Colonic mucosa (tissue), 4 donors: ENCODE measurements around the gene PLXDC1. TPM values are rescaled to one million over a fixed set of nuclear protein-coding genes. Genes with fewer than 3 reads are reported as not detected.

ENCODE experiments used
- DNase-seq: peaks from one replicate; pipeline ENCODE4 v3.0.0-alpha.2; 2020
- H3K27ac ChIP-seq: fragments of 200-600 bp; one replicate; pipeline ENCODE4 v1.8.0; 2021
- H3K27me3 ChIP-seq: fragments of 200-600 bp; one replicate; pipeline ENCODE4 v1.8.0; 2021
- H3K36me3 ChIP-seq: fragments of 200-600 bp; one replicate; pipeline ENCODE4 v1.8.0; 2021
- H3K4me1 ChIP-seq: fragments of 200-600 bp; one replicate; pipeline ENCODE4 v1.8.0; 2021; ENCODE audit warnings: mild to moderate bottlenecking
- H3K4me3 ChIP-seq: fragments of 200-600 bp; one replicate; pipeline ENCODE4 v1.8.0; 2021
- H3K9ac ChIP-seq, 2 donors: one replicate each; pipeline ENCODE4 v1.7.0; 2013; ENCODE audit warnings: control low read depth in 2 of 2, low read depth in 2 of 2, low read length in 2 of 2
- H3K9me3 ChIP-seq: fragments of 200-600 bp; one replicate; pipeline ENCODE4 v1.8.0; 2021
- CTCF ChIP-seq: fragments of 200-600 bp; IDR thresholded peaks from one replicate; pipeline ENCODE4 v1.8.0; 2022; ENCODE audit warnings: antibody characterized with exemption, mild to moderate bottlenecking
- intact Hi-C: fragments of 100-400 bp; cut with DNase I; formaldehyde crosslinking; loops from one replicate; pipeline ENCODE4 v1.14.1; 2022
- total RNA-seq, 2 donors: library from RNA; stranded (reverse); fragmentation: NEBNext Ultra II Directional in 1 of 2; extraction: Animal tissue kit (Norgen Biotek cat#: 25700) in 1 of 2; gene quantifications; one replicate each; pipeline ENCODE4 v1.2.1, GENCODE V29; 2021
- donor health status: healthy.
- donor health status: DM: no; HTN: no; CAD: no.
- donor health status: DM: no; HTN: no; CAD: no.

The PLXDC1 gene
- total RNA-seq, 2 donors from 2014 or later: 0.54 to 4.4 TPM

- H3K27me3 ChIP-seq: no peaks in the 10 kb centered on the region
- no peaks in the 10 kb centered on the region for H3K36me3 ChIP-seq
- H3K4me1 ChIP-seq: no peaks in the 10 kb centered on the region
- H3K27ac ChIP-seq: no peak overlapping the region
- H3K4me3 ChIP-seq: no peak overlapping the region
- no peak overlapping the region for H3K9ac ChIP-seq
- no peak for DNase-seq
- no peak for TF ChIP-seq CTCF
- intact Hi-C loops: no loop called here
- H3K9me3 ChIP-seq: no peaks in the 10 kb centered on the region
Measured at GRCh38 chr17:39014795-39015545, 136.5 kb downstream of the PLXDC1 start.

GRCh38 chr17:39014044-39014794, 137.2 kb downstream of the PLXDC1 start:
- no peak overlapping the region for H3K27ac ChIP-seq

More at GRCh38 chr17:39014044-39014794, 137.2 kb downstream of the PLXDC1 start:
- H3K9me3 ChIP-seq: no peaks in the 10 kb centered on the region
- no peak overlapping the region for H3K9ac ChIP-seq
- no peak overlapping the region for H3K4me3 ChIP-seq
- H3K36me3 ChIP-seq: no peaks in the 10 kb centered on the region
- H3K4me1 ChIP-seq: no peaks in the 10 kb centered on the region
- no peak for TF ChIP-seq CTCF
- no peak for DNase-seq
- H3K27me3 ChIP-seq: no peaks in the 10 kb centered on the region
- intact Hi-C loops: no loop called here

Other genes with a start within 250 kb of the PLXDC1 start
- gene FBXO47, start 184.2 kb downstream of the PLXDC1 start, total RNA-seq: not detected
- gene ARL5C, start 14.5 kb upstream of the PLXDC1 start, total RNA-seq: not detected
- 1 to 10 TPM; 5.9 to 8.8 TPM for gene CACNB1, start 46.0 kb upstream of the PLXDC1 start, total RNA-seq
- 1,000 to 10,000 TPM; 1,557 to 1,567 TPM for gene RPL19, start 48.6 kb upstream of the PLXDC1 start, total RNA-seq
- under 1 TPM; 0.11 to 0.15 TPM for gene STAC2, start 74.3 kb upstream of the PLXDC1 start, total RNA-seq
- gene FBXL20, start 250.0 kb upstream of the PLXDC1 start, total RNA-seq: 10 to 100 TPM; 12.5 to 22.2 TPM